WTC11 (cell line): ENCODE data around the gene STIM2. TPM values are rescaled to one million over a fixed set of nuclear protein-coding genes. Genes with fewer than 3 reads are reported as not detected.

ENCODE experiments used
- ATAC-seq: fragments of 200-7000 bp; cut with Tn5 transposase; 2 replicates; pipeline ENCODE4 v1.10.0; 2021; ENCODE audit warnings: mild to moderate bottlenecking, moderate library complexity
- CTCF ChIA-PET: fragments of 300-600 bp; sonication (Branson Sonifier 250); formaldehyde crosslinking; loops from one replicate; lab custom pipeline; 2021; ENCODE audit warnings: antibody characterized with exemption; lab: Charles Lee
- POLR2A ChIA-PET: fragments of 350-600 bp; sonication (Branson Sonifier 250); formaldehyde crosslinking; loops from one replicate; lab custom pipeline; 2021; ENCODE audit warnings: antibody characterized with exemption; lab: Charles Lee
- DNase-seq: peaks from one replicate; pipeline ENCODE4 v3.0.0; 2021; ENCODE audit warnings: low spot score
- H3K27ac Mint-ChIP-seq: 2 replicates; pipeline ENCODE4 v1.8.0; 2021; ENCODE audit warnings: mixed read lengths
- H3K27me3 Mint-ChIP-seq: 2 replicates; pipeline ENCODE4 v1.8.0; 2021; ENCODE audit warnings: low read depth, mild to moderate bottlenecking, moderate library complexity, mixed read lengths
- H3K36me3 Mint-ChIP-seq: 2 replicates; pipeline ENCODE4 v1.8.0; 2021; ENCODE audit warnings: mixed read lengths
- H3K4me1 Mint-ChIP-seq: 2 replicates; pipeline ENCODE4 v1.8.0; 2022; ENCODE audit warnings: mixed read lengths
- H3K4me3 Mint-ChIP-seq: 2 replicates; pipeline ENCODE4 v1.8.0; 2021; ENCODE audit warnings: mild to moderate bottlenecking, moderate library complexity, mixed read lengths
- H3K9me3 Mint-ChIP-seq: 2 replicates; pipeline ENCODE4 v1.8.0; 2021; ENCODE audit warnings: mixed read lengths
- ATF6 ChIP-seq: sonication (generic); formaldehyde crosslinking; IDR thresholded peaks from 2 replicates; pipeline ENCODE4 v1.8.1; 2023; ENCODE audit warnings: mild to moderate bottlenecking, missing genetic modification reagents
- CDX4 ChIP-seq: fragments of 250-450 bp; sonication (Bioruptor Pico); IDR thresholded peaks from 2 replicates; pipeline ENCODE4 v1.9.0; 2021; ENCODE audit warnings: moderate library complexity, mild to moderate bottlenecking, inconsistent platforms, borderline replicate concordance
- E2F4 ChIP-seq: sonication (generic); formaldehyde crosslinking; IDR thresholded peaks from 2 replicates; pipeline ENCODE4 v1.8.1; 2022; ENCODE audit warnings: low read depth, mild to moderate bottlenecking, moderate library complexity, missing genetic modification reagents, borderline replicate concordance
- ELF4 ChIP-seq: sonication (generic); formaldehyde crosslinking; IDR thresholded peaks from 2 replicates; pipeline ENCODE4 v1.8.1; 2022; ENCODE audit warnings: low read depth, mild to moderate bottlenecking, moderate library complexity, missing genetic modification reagents
- ETV6 ChIP-seq: sonication (generic); formaldehyde crosslinking; IDR thresholded peaks from 2 replicates; pipeline ENCODE4 v1.8.1; 2022; ENCODE audit warnings: mild to moderate bottlenecking, missing genetic modification reagents
- FOXK1 ChIP-seq: sonication (generic); formaldehyde crosslinking; IDR thresholded peaks from 2 replicates; pipeline ENCODE4 v1.8.0; 2022; ENCODE audit warnings: mild to moderate bottlenecking, moderate library complexity, missing genetic modification reagents
- FOXP1 ChIP-seq: sonication (generic); formaldehyde crosslinking; IDR thresholded peaks from 2 replicates; pipeline ENCODE4 v1.8.0; 2022; ENCODE audit warnings: missing genetic modification reagents, mild to moderate bottlenecking, moderate library complexity, borderline replicate concordance
- GABPB1 ChIP-seq: sonication (generic); formaldehyde crosslinking; IDR thresholded peaks from 2 replicates; pipeline ENCODE4 v1.8.1; 2023; ENCODE audit warnings: mild to moderate bottlenecking, missing genetic modification reagents
- HMGXB4 ChIP-seq: sonication (generic); formaldehyde crosslinking; IDR thresholded peaks from 2 replicates; pipeline ENCODE4 v1.8.1; 2023; ENCODE audit warnings: mild to moderate bottlenecking, moderate library complexity, missing genetic modification reagents
- MLX ChIP-seq: sonication (generic); formaldehyde crosslinking; IDR thresholded peaks from 2 replicates; pipeline ENCODE4 v1.8.1; 2023; ENCODE audit warnings: mild to moderate bottlenecking, missing genetic modification reagents, moderate library complexity
- MYBL2 ChIP-seq: sonication (generic); formaldehyde crosslinking; IDR thresholded peaks from 2 replicates; pipeline ENCODE4 v1.8.1; 2023; ENCODE audit warnings: mild to moderate bottlenecking, moderate library complexity, missing genetic modification reagents
- NR1H2 ChIP-seq: sonication (generic); formaldehyde crosslinking; IDR thresholded peaks from 2 replicates; pipeline ENCODE4 v1.9.0; 2021; ENCODE audit warnings: mild to moderate bottlenecking, moderate library complexity, missing genetic modification reagents
- OVOL2 ChIP-seq: fragments of 250-450 bp; sonication (Bioruptor Pico); IDR thresholded peaks from 2 replicates; pipeline ENCODE4 v1.9.0; 2021; ENCODE audit warnings: mild to moderate bottlenecking, borderline replicate concordance
- TCF7 ChIP-seq: sonication (generic); formaldehyde crosslinking; IDR thresholded peaks from 2 replicates; pipeline ENCODE4 v1.8.0; 2022; ENCODE audit warnings: mild to moderate bottlenecking, low read depth, missing genetic modification reagents, moderate library complexity
- TEAD4 ChIP-seq: sonication (generic); formaldehyde crosslinking; IDR thresholded peaks from 2 replicates; pipeline ENCODE4 v1.8.0; 2022; ENCODE audit warnings: mild to moderate bottlenecking, missing genetic modification reagents
- USF1 ChIP-seq: sonication (generic); formaldehyde crosslinking; IDR thresholded peaks from 2 replicates; pipeline ENCODE4 v1.8.0; 2022; ENCODE audit warnings: mild to moderate bottlenecking, missing genetic modification reagents
- USF2 ChIP-seq: sonication (generic); formaldehyde crosslinking; IDR thresholded peaks from 2 replicates; pipeline ENCODE4 v1.8.1; 2023; ENCODE audit warnings: mild to moderate bottlenecking, missing genetic modification reagents, moderate library complexity
- ZBTB21 ChIP-seq: sonication (generic); formaldehyde crosslinking; IDR thresholded peaks from 2 replicates; pipeline ENCODE4 v1.8.1; 2023; ENCODE audit warnings: mild to moderate bottlenecking, missing genetic modification reagents, borderline replicate concordance
- ZMAT4 ChIP-seq: fragments of 250-450 bp; sonication (Bioruptor Pico); IDR thresholded peaks from 2 replicates; pipeline ENCODE4 v1.9.0; 2021; ENCODE audit warnings: mild to moderate bottlenecking
- ZNF138 ChIP-seq: sonication (generic); formaldehyde crosslinking; conservative IDR thresholded peaks from 2 replicates; pipeline ENCODE4 v1.8.1; 2022; ENCODE audit warnings: mild to moderate bottlenecking, moderate library complexity, missing genetic modification reagents
- ZNF232 ChIP-seq: sonication (generic); formaldehyde crosslinking; IDR thresholded peaks from 2 replicates; pipeline ENCODE4 v1.8.0; 2022; ENCODE audit warnings: mild to moderate bottlenecking, missing genetic modification reagents
- ZSCAN18 ChIP-seq: fragments of 250-450 bp; sonication (Bioruptor Pico); IDR thresholded peaks from 2 replicates; pipeline ENCODE4 v2.1.2; 2022; ENCODE audit warnings: mild to moderate bottlenecking, moderate library complexity
- total RNA-seq: library from RNA; stranded (reverse); gene quantifications from 3 replicates; pipeline ENCODE4 v1.2.3, GENCODE V29; 2021

Gene STIM2
- total RNA-seq, 1 experiment from 2014 or later = 22.4 TPM

GRCh38 chr4:26935397-26935796 is 74.8 kb downstream of the STIM2 start (continued):
- no peak for TF ChIP-seq ZMAT4 (CRISPR knock-in tag)

- CTCF ChIA-PET = no interaction called here
- Mint-ChIP-seq H3K4me3 (no peak overlapping the region), H3K27ac (no peak overlapping the region), H3K9me3 (no peaks in the 10 kb centered on the region), H3K4me1 (peaks cover 30% of the 10 kb centered on the region), H3K36me3 (no peaks in the 10 kb centered on the region), H3K27me3 (no peaks in the 10 kb centered on the region)
- no peak for ATAC-seq
- TF ChIP-seq MYBL2 = no peak
- TF ChIP-seq CDX4 (CRISPR knock-in tag) = no peak
- no peak for TF ChIP-seq GABPB1 (CRISPR knock-in tag)
- TF ChIP-seq ZNF138 = no peak
- no peak for TF ChIP-seq MLX (CRISPR knock-in tag)
- TF ChIP-seq ATF6 = no peak
- TF ChIP-seq NR1H2 (CRISPR knock-in tag) = no peak
- no peak for TF ChIP-seq ZNF232 (CRISPR knock-in tag)
- no peak for TF ChIP-seq E2F4 (CRISPR knock-in tag)
- no peak for DNase-seq
- POLR2A ChIA-PET = no interaction called here
Observed at GRCh38 chr4:26936284-26937065, 75.8 kb downstream of the STIM2 start.

- POLR2A ChIA-PET = no interaction called here
- H3K4me3 Mint-ChIP-seq = no peak overlapping the region
- H3K27me3 Mint-ChIP-seq = no peaks in the 10 kb centered on the region
- no peaks in the 10 kb centered on the region for H3K36me3 Mint-ChIP-seq
- DNase-seq = no peak
- TF ChIP-seq ZSCAN18 (no peak), FOXK1 (CRISPR knock-in tag) (no peak), USF1 (CRISPR knock-in tag) (no peak), USF2 (CRISPR knock-in tag) (no peak), FOXP1 (no peak), OVOL2 (CRISPR knock-in tag) (no peak), ETV6 (CRISPR knock-in tag) (no peak), HMGXB4 (CRISPR knock-in tag) (no peak), ZBTB21 (CRISPR knock-in tag) (no peak), TEAD4 (CRISPR knock-in tag) (no peak), ELF4 (no peak), TCF7 (CRISPR knock-in tag) (no peak)
- CTCF ChIA-PET = no interaction called here
- peaks cover 31% of the 10 kb centered on the region for H3K4me1 Mint-ChIP-seq
- no peak for ATAC-seq
- no peaks in the 10 kb centered on the region for H3K9me3 Mint-ChIP-seq
- no peak overlapping the region for H3K27ac Mint-ChIP-seq
Observed at GRCh38 chr4:26937139-26937538, 76.5 kb downstream of the STIM2 start.
